ENCODE data around the gene LEO1. TPM values are rescaled to one million over a fixed set of nuclear protein-coding genes. Genes with fewer than 3 reads are reported as not detected.
"Not testable (repeated sequence)": the region's sequence is repeated elsewhere in the genome, so short reads cannot be mapped to it uniquely, and the experiment has no call there.

Gene LEO1
- total and polyA plus RNA-seq, 4 experiments from 2014 or later: 12.6 to 28.0 (median 22.0) TPM

- CTCF ChIA-PET (ENCODE audit: partially characterized antibody): interaction anchor here (0.7 kb wide), 1 partner anchor 76 kb away, joined by 3 read pairs; no protein-coding TSS in a partner anchor
- POLR2A ChIA-PET (ENCODE audit: partially characterized antibody): not testable (repeated sequence)
These were observed 31.5 kb upstream of the LEO1 start for GRCh38 chr15:52003089-52003488.

GRCh38 chr15:52002351-52002750, 30.8 kb upstream of the LEO1 start:
- Mint-ChIP-seq H3K27me3 (no peaks in the 10 kb centered on the region), H3K27ac (peak overlapping the region in 2 of 7 donors; percentile 52), H3K9me3 (no peaks in the 10 kb centered on the region), H3K4me1 (peaks cover 7 to 23% (median 14%) of the 10 kb centered on the region in 4 donors), H3K36me3 (no peaks in the 10 kb centered on the region), H3K4me3 (no peak overlapping the region)
- intact Hi-C loops (cut with micrococcal nuclease): no loop called here
- Histone ChIP-seq H3K27me3 (ENCODE audit: insufficient read depth, low read length) (no peaks in the 10 kb centered on the region), H3K27ac (ENCODE audit: low read depth, low read length) (no peak overlapping the region), H3K9me3 (ENCODE audit: control insufficient read depth in 1 of 2, low read length in 2 of 2) (no peaks in the 10 kb centered on the region), H3K4me1 (ENCODE audit: insufficient read depth, low read length) (peaks cover 18% of the 10 kb centered on the region), H3K36me3 (ENCODE audit: insufficient read depth, low read length) (no peaks in the 10 kb centered on the region), H3K4me3 (ENCODE audit: low read length in 2 of 2) (no peak overlapping the region)
- no peak for DNase-seq
- ChIA-PET CTCF (ENCODE audit: partially characterized antibody) (interaction anchor here (0.7 kb wide), 1 partner anchor 76 kb away, joined by 3 read pairs; no protein-coding TSS in a partner anchor), POLR2A (ENCODE audit: partially characterized antibody) (no interaction called here)

More at GRCh38 chr15:52003089-52003488, 31.5 kb upstream of the LEO1 start:
- H3K27ac Mint-ChIP-seq; H3K36me3 Mint-ChIP-seq; H3K27me3 Mint-ChIP-seq; H3K36me3 ChIP-seq (ENCODE audit: insufficient read depth, low read length); H3K27ac ChIP-seq (ENCODE audit: low read depth, low read length); H3K4me3 Mint-ChIP-seq; intact Hi-C loops (cut with micrococcal nuclease); H3K27me3 ChIP-seq (ENCODE audit: insufficient read depth, low read length); H3K9me3 Mint-ChIP-seq; H3K9me3 ChIP-seq (ENCODE audit: control insufficient read depth in 1 of 2, low read length in 2 of 2); H3K4me3 ChIP-seq (ENCODE audit: low read length in 2 of 2); DNase-seq: not testable (repeated sequence)
- H3K4me1 ChIP-seq (ENCODE audit: insufficient read depth, low read length): peaks cover 26% of the 10 kb centered on the region
- H3K4me1 Mint-ChIP-seq: peaks cover 7 to 27% (median 17%) of the 10 kb centered on the region in 4 donors

GRCh38 chr15:51992953-51993352, 21.4 kb upstream of the LEO1 start:
- CTCF ChIA-PET (ENCODE audit: partially characterized antibody): interaction anchor here (1.3 to 1.8 kb wide), 2 partner anchors 84 to 86 kb away, joined by 5 read pairs; no protein-coding TSS in a partner anchor
- H3K4me1 Mint-ChIP-seq: no peaks in the 10 kb centered on the region
- POLR2A ChIA-PET (ENCODE audit: partially characterized antibody): no interaction called here

GRCh38 chr15:51991141-51991540, 19.6 kb upstream of the LEO1 start:
- ChIA-PET CTCF (ENCODE audit: partially characterized antibody) (no interaction called here), POLR2A (ENCODE audit: partially characterized antibody) (no interaction called here)
- no peaks in the 10 kb centered on the region for H3K9me3 Mint-ChIP-seq
- Histone ChIP-seq H3K36me3 (ENCODE audit: insufficient read depth, low read length) (no peaks in the 10 kb centered on the region), H3K4me1 (ENCODE audit: insufficient read depth, low read length) (no peaks in the 10 kb centered on the region), H3K27ac (ENCODE audit: low read depth, low read length) (no peak overlapping the region), H3K9me3 (ENCODE audit: control insufficient read depth in 1 of 2, low read length in 2 of 2) (no peaks in the 10 kb centered on the region), H3K27me3 (ENCODE audit: insufficient read depth, low read length) (no peaks in the 10 kb centered on the region), H3K4me3 (ENCODE audit: low read length in 2 of 2) (no peak overlapping the region)
- no peak overlapping the region for H3K4me3 Mint-ChIP-seq
- no peaks in the 10 kb centered on the region for H3K27me3 Mint-ChIP-seq
- H3K4me1 Mint-ChIP-seq: no peaks in the 10 kb centered on the region
- intact Hi-C loops (cut with micrococcal nuclease): no loop called here
- no peak overlapping the region for H3K27ac Mint-ChIP-seq
- no peak for DNase-seq
- H3K36me3 Mint-ChIP-seq: no peaks in the 10 kb centered on the region

More at GRCh38 chr15:51992953-51993352, 21.4 kb upstream of the LEO1 start:
- no peak for DNase-seq
- H3K36me3 ChIP-seq (ENCODE audit: insufficient read depth, low read length): no peaks in the 10 kb centered on the region
- no peaks in the 10 kb centered on the region for H3K27me3 Mint-ChIP-seq
- no peak overlapping the region for H3K27ac ChIP-seq (ENCODE audit: low read depth, low read length)
- H3K27ac Mint-ChIP-seq: no peak overlapping the region
- H3K4me3 ChIP-seq (ENCODE audit: low read length in 2 of 2): no peak overlapping the region
- H3K36me3 Mint-ChIP-seq: no peaks in the 10 kb centered on the region
- H3K4me3 Mint-ChIP-seq: no peak overlapping the region
- H3K27me3 ChIP-seq (ENCODE audit: insufficient read depth, low read length): no peaks in the 10 kb centered on the region
- H3K4me1 ChIP-seq (ENCODE audit: insufficient read depth, low read length): no peaks in the 10 kb centered on the region
- intact Hi-C loops (cut with micrococcal nuclease): no loop called here
- no peaks in the 10 kb centered on the region for H3K9me3 Mint-ChIP-seq
- no peaks in the 10 kb centered on the region for H3K9me3 ChIP-seq (ENCODE audit: control insufficient read depth in 1 of 2, low read length in 2 of 2)

GRCh38 chr15:51982770-51983103, 11.2 kb upstream of the LEO1 start:
- Mint-ChIP-seq H3K27me3 (no peaks in the 10 kb centered on the region), H3K27ac (no peak overlapping the region), H3K9me3 (no peaks in the 10 kb centered on the region), H3K36me3 (no peaks in the 10 kb centered on the region), H3K4me3 (no peak overlapping the region), H3K4me1 (peaks cover 9 to 10% (median 10%) of the 10 kb centered on the region in 4 donors)
- DNase-seq: no peak
- POLR2A ChIA-PET (ENCODE audit: partially characterized antibody): no interaction called here
- intact Hi-C loops (cut with micrococcal nuclease): loop anchor here (1.0 kb wide), 7 partner anchors 11 to 245 kb away; partner anchors contain the start of genes LEO1 and MAPK6
- CTCF ChIA-PET (ENCODE audit: partially characterized antibody): interaction anchor here (0.8 to 3.6 kb wide), 3 partner anchors 58 to 157 kb away, joined by 3 to 63 read pairs (median 3); no protein-coding TSS in a partner anchor
- Histone ChIP-seq H3K27me3 (ENCODE audit: insufficient read depth, low read length) (no peaks in the 10 kb centered on the region), H3K4me1 (ENCODE audit: insufficient read depth, low read length) (peaks cover 13% of the 10 kb centered on the region), H3K27ac (ENCODE audit: low read depth, low read length) (no peak overlapping the region), H3K9me3 (ENCODE audit: control insufficient read depth in 1 of 2, low read length in 2 of 2) (no peaks in the 10 kb centered on the region), H3K4me3 (ENCODE audit: low read length in 2 of 2) (no peak overlapping the region), H3K36me3 (ENCODE audit: insufficient read depth, low read length) (no peaks in the 10 kb centered on the region)

- Histone ChIP-seq H3K27me3 (ENCODE audit: insufficient read depth, low read length) (no peaks in the 10 kb centered on the region), H3K36me3 (ENCODE audit: insufficient read depth, low read length) (no peaks in the 10 kb centered on the region), H3K4me1 (ENCODE audit: insufficient read depth, low read length) (peaks cover 13% of the 10 kb centered on the region), H3K4me3 (ENCODE audit: low read length in 2 of 2) (no peak overlapping the region), H3K27ac (ENCODE audit: low read depth, low read length) (no peak overlapping the region), H3K9me3 (ENCODE audit: control insufficient read depth in 1 of 2, low read length in 2 of 2) (no peaks in the 10 kb centered on the region)
- CTCF ChIA-PET (ENCODE audit: partially characterized antibody): interaction anchor here (0.7 to 7.9 kb wide), 7 partner anchors 10 to 243 kb away, joined by 3 to 101 read pairs (median 6); partner anchors contain the start of gene LEO1
- Mint-ChIP-seq H3K36me3 (no peaks in the 10 kb centered on the region), H3K9me3 (no peaks in the 10 kb centered on the region), H3K4me3 (peak overlapping the region; percentile 69 to 87 (median 80)), H3K27me3 (no peaks in the 10 kb centered on the region), H3K27ac (peak overlapping the region; percentile 15 to 94 (median 83)), H3K4me1 (peaks cover 9 to 10% (median 10%) of the 10 kb centered on the region in 4 donors)
- peak; percentile 61 to 72 (median 66) for DNase-seq
- intact Hi-C loops (cut with micrococcal nuclease): loop anchor here (1.0 kb wide), 7 partner anchors 11 to 245 kb away; partner anchors contain the start of genes LEO1 and MAPK6
- POLR2A ChIA-PET (ENCODE audit: partially characterized antibody): interaction anchor here (0.7 to 1.9 kb wide), 5 partner anchors 10 to 197 kb away, joined by 3 to 23 read pairs (median 3); partner anchors contain the start of gene LEO1
These were observed 10.6 kb upstream of the LEO1 start for GRCh38 chr15:51982013-51982769.

- Mint-ChIP-seq H3K27ac (no peak overlapping the region), H3K4me3 (peak overlapping the region in 1 of 8 donors; percentile 26), H3K27me3 (peaks cover 0 to 1% of the 10 kb centered on the region in 2 donors), H3K9me3 (peaks cover 0 to 7% (median 2%) of the 10 kb centered on the region in 8 donors), H3K36me3 (peaks cover 0 to 10% of the 10 kb centered on the region in 2 donors), H3K4me1 (peaks cover 12 to 23% (median 19%) of the 10 kb centered on the region in 4 donors)
- intact Hi-C loops (cut with micrococcal nuclease): no loop called here
- no peak overlapping the region for H3K27ac ChIP-seq (ENCODE audit: low read depth, low read length)
- H3K36me3 ChIP-seq (ENCODE audit: insufficient read depth, low read length): no peaks in the 10 kb centered on the region
- no peaks in the 10 kb centered on the region for H3K27me3 ChIP-seq (ENCODE audit: insufficient read depth, low read length)
- H3K4me3 ChIP-seq (ENCODE audit: low read length in 2 of 2): no peak overlapping the region
- DNase-seq: no peak
- peaks cover 18% of the 10 kb centered on the region for H3K4me1 ChIP-seq (ENCODE audit: insufficient read depth, low read length)
- POLR2A ChIA-PET (ENCODE audit: partially characterized antibody): no interaction called here
- CTCF ChIA-PET (ENCODE audit: partially characterized antibody): no interaction called here
- no peaks in the 10 kb centered on the region for H3K9me3 ChIP-seq (ENCODE audit: control insufficient read depth in 1 of 2, low read length in 2 of 2)
These were observed 2.2 kb upstream of the LEO1 start for GRCh38 chr15:51973775-51974174.
